ENCODE measurements around the gene SPRY1. TPM values are rescaled to one million over a fixed set of nuclear protein-coding genes. Genes with fewer than 3 reads are reported as not detected.
A peak's percentile ranks its signal among the peaks of the same experiment; 100 is the strongest.

Gene SPRY1
- total and polyA plus RNA-seq, 2 donors from 2014 or later: 18.3 to 134 TPM

GRCh38 chr4:123417813-123418212 is 21.2 kb downstream of the SPRY1 start:
- no peak for FAIRE-seq
- Histone ChIP-seq H3K27me3 (ENCODE audit: control insufficient read depth, insufficient read depth, low read length) (no peaks in the 10 kb centered on the region), H3K9ac (ENCODE audit: low read length in 3 of 3) (no peak overlapping the region), H3K4me1 (ENCODE audit: control insufficient read depth in 2 of 3, insufficient read depth in 2 of 3, low read depth in 1 of 3, low read length in 3 of 3) (peaks cover 0 to 7% (median 2%) of the 10 kb centered on the region in 3 donors), H3K4me3 (ENCODE audit: low read length in 3 of 3) (no peak overlapping the region), H3K9me3 (ENCODE audit: control insufficient read depth in 2 of 3, insufficient read depth in 1 of 3, low read length in 3 of 3) (no peaks in the 10 kb centered on the region), H3K36me3 (ENCODE audit: control insufficient read depth in 2 of 3, insufficient read depth in 3 of 3, low read length in 3 of 3) (no peaks in the 10 kb centered on the region), H3K27ac (ENCODE audit: low read depth in 2 of 2, low read length in 2 of 2) (no peak overlapping the region)
- no peak for DNase-seq
- TF ChIP-seq CTCF (IDR thresholded peaks at IDR 0.05; ENCODE audit: borderline replicate concordance, extremely low read depth, insufficient read depth): no peak
- intact Hi-C loops (cut with DNase I): no loop called here

GRCh38 chr4:123418351-123418931 is 21.8 kb downstream of the SPRY1 start:
- FAIRE-seq (no peak), DNase-seq (peak in 4 of 5 donors; percentile 57 to 90 (median 81))
- TF ChIP-seq CTCF (IDR thresholded peaks at IDR 0.05; ENCODE audit: borderline replicate concordance, extremely low read depth, insufficient read depth): no peak

GRCh38 chr4:123419885-123420755 is 23.5 kb downstream of the SPRY1 start:
- FAIRE-seq (no peak), DNase-seq (peak in 2 of 5 donors; percentile 44 to 64)
- Histone ChIP-seq H3K36me3 (ENCODE audit: control insufficient read depth in 2 of 3, insufficient read depth in 3 of 3, low read length in 3 of 3) (no peaks in the 10 kb centered on the region), H3K4me3 (ENCODE audit: low read length in 3 of 3) (no peak overlapping the region), H3K27ac (ENCODE audit: low read depth in 2 of 2, low read length in 2 of 2) (no peak overlapping the region), H3K9ac (ENCODE audit: low read length in 3 of 3) (no peak overlapping the region), H3K27me3 (ENCODE audit: control insufficient read depth, insufficient read depth, low read length) (no peaks in the 10 kb centered on the region), H3K4me1 (ENCODE audit: control insufficient read depth in 2 of 3, insufficient read depth in 2 of 3, low read depth in 1 of 3, low read length in 3 of 3) (peaks cover 0 to 7% (median 2%) of the 10 kb centered on the region in 3 donors), H3K9me3 (ENCODE audit: control insufficient read depth in 2 of 3, insufficient read depth in 1 of 3, low read length in 3 of 3) (no peaks in the 10 kb centered on the region)
- intact Hi-C loops (cut with DNase I): no loop called here
- no peak for TF ChIP-seq CTCF (IDR thresholded peaks at IDR 0.05; ENCODE audit: borderline replicate concordance, extremely low read depth, insufficient read depth)

More at GRCh38 chr4:123418351-123418931, 21.8 kb downstream of the SPRY1 start:
- Histone ChIP-seq H3K36me3 (ENCODE audit: control insufficient read depth in 2 of 3, insufficient read depth in 3 of 3, low read length in 3 of 3) (no peaks in the 10 kb centered on the region), H3K9ac (ENCODE audit: low read length in 3 of 3) (no peak overlapping the region), H3K9me3 (ENCODE audit: control insufficient read depth in 2 of 3, insufficient read depth in 1 of 3, low read length in 3 of 3) (no peaks in the 10 kb centered on the region), H3K4me1 (ENCODE audit: control insufficient read depth in 2 of 3, insufficient read depth in 2 of 3, low read depth in 1 of 3, low read length in 3 of 3) (peaks cover 0 to 7% (median 2%) of the 10 kb centered on the region in 3 donors), H3K27me3 (ENCODE audit: control insufficient read depth, insufficient read depth, low read length) (no peaks in the 10 kb centered on the region), H3K27ac (ENCODE audit: low read depth in 2 of 2, low read length in 2 of 2) (no peak overlapping the region), H3K4me3 (ENCODE audit: low read length in 3 of 3) (no peak overlapping the region)
- intact Hi-C loops (cut with DNase I): no loop called here
